ENCODE results near the gene KIF3A. TPM values are rescaled to one million over a fixed set of nuclear protein-coding genes. Genes with fewer than 3 reads are reported as not detected.
A peak's percentile ranks its signal among the peaks of the same experiment; 100 is the strongest.

The KIF3A gene
- total RNA-seq, 4 donors from 2014 or later, result 2.2 to 7.6 (median 4.6) TPM

DNA sequence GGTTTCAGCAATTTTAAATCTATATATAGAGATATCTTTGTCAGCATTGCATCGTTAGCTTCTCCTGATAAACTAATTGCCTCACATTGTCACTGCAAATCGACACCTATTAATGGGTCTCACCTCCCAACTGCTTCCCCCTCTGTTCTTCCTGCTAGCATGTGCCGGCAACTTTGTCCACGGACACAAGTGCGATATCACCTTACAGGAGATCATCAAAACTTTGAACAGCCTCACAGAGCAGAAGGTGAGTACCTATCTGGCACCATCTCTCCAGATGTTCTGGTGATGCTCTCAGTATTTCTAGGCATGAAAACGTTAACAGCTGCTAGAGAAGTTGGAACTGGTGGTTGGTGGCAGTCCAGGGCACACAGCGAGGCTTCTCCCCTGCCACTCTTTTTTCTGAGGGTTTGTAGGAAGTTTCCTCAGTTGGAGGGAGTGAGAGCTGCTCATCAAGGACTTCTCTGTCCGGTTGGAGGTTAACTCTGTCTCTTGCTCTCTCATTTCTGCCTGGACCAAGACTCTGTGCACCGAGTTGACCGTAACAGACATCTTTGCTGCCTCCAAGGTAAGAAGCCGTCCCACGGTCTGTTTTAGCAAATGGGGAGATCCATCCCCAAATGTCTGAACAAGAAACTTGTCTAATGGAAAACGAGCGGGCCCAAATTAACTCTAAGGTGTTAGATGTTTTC is 63.3 kb downstream of the KIF3A start, which contains the start of gene IL4:
TSS of gene IL4 (plus strand) at position 51 of the 692 bp plus-strand sequence. CDS start at position 113, 62 bp downstream.
- WGBS, 2 donors, result 82 to 85% methylated on average over 10 to 12 of the region's 14 CpGs
- Histone ChIP-seq H3K4me3 (no peak within 1 kb of the TSS), H3K36me3 (no peaks in the 10 kb centered on the region), H3K9me3 (no peaks in the 10 kb centered on the region), H3K27ac (peak within 1 kb of the TSS in 2 of 4 donors; percentile 51 to 58), H3K27me3 (no peaks in the 10 kb centered on the region), H3K4me1 (peaks cover 0 to 22% (median 8%) of the 10 kb centered on the region in 3 donors)
- DNase-seq, result no peak
- intact Hi-C loops (cut with DNase I), result no loop called here
- TF ChIP-seq, protein P1, sequence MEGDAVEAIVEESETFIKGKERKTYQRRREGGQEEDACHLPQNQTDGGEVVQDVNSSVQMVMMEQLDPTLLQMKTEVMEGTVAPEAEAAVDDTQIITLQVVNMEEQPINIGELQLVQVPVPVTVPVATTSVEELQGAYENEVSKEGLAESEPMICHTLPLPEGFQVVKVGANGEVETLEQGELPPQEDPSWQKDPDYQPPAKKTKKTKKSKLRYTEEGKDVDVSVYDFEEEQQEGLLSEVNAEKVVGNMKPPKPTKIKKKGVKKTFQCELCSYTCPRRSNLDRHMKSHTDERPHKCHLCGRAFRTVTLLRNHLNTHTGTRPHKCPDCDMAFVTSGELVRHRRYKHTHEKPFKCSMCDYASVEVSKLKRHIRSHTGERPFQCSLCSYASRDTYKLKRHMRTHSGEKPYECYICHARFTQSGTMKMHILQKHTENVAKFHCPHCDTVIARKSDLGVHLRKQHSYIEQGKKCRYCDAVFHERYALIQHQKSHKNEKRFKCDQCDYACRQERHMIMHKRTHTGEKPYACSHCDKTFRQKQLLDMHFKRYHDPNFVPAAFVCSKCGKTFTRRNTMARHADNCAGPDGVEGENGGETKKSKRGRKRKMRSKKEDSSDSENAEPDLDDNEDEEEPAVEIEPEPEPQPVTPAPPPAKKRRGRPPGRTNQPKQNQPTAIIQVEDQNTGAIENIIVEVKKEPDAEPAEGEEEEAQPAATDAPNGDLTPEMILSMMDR (IDR thresholded peaks at IDR 0.05), result no peak
- no peak for TF ChIP-seq POLR2A (IDR thresholded peaks at IDR 0.05)

GRCh38 chr5:132673488-132673887 is 63.9 kb downstream of the KIF3A start:
- Histone ChIP-seq H3K9me3 (no peaks in the 10 kb centered on the region), H3K27me3 (no peaks in the 10 kb centered on the region), H3K4me3 (no peak overlapping the region), H3K27ac (no peak overlapping the region), H3K4me1 (peaks cover 0 to 22% (median 8%) of the 10 kb centered on the region in 3 donors), H3K36me3 (no peaks in the 10 kb centered on the region)
- WGBS, 2 donors, result 86 to 94% methylated on average over 1 of the region's 1 CpG
- DNase-seq, result no peak
- no peak for TF ChIP-seq POLR2A (IDR thresholded peaks at IDR 0.05)
- TF ChIP-seq, protein P1 (IDR thresholded peaks at IDR 0.05), result no peak
- intact Hi-C loops (cut with DNase I), result no loop called here

DNA sequence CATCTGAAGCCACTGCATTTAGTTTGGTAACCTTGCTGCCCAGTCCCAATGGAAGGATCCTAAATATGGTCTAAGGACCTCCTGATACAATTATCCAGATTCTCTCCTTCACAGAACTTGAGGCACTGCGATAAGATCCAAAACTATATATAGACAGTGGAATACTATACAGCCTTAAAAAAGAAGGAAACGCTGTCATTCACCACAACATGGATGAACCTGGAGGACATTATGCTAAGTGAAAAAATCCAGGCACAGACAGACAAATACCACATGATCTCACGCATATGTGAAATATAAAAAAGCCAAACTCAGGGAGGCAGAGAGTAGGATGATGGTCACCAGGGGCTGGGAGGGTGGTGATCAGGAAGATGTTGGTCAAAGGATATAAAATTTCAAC is 66.3 kb downstream of the KIF3A start:
- TF ChIP-seq, protein P1 (IDR thresholded peaks at IDR 0.05), result no peak
- no peak for TF ChIP-seq POLR2A (IDR thresholded peaks at IDR 0.05)
- 85 to 100% methylated on average over 3 of the region's 3 CpGs for WGBS, 2 donors
- Histone ChIP-seq H3K4me3 (no peak overlapping the region), H3K27ac (no peak overlapping the region), H3K36me3 (no peaks in the 10 kb centered on the region), H3K27me3 (peaks cover 0 to 6% (median 0%) of the 10 kb centered on the region in 4 donors), H3K4me1 (peaks cover 0 to 13% (median 5%) of the 10 kb centered on the region in 3 donors), H3K9me3 (no peaks in the 10 kb centered on the region)
- intact Hi-C loops (cut with DNase I), result no loop called here
- no peak for DNase-seq

DNA sequence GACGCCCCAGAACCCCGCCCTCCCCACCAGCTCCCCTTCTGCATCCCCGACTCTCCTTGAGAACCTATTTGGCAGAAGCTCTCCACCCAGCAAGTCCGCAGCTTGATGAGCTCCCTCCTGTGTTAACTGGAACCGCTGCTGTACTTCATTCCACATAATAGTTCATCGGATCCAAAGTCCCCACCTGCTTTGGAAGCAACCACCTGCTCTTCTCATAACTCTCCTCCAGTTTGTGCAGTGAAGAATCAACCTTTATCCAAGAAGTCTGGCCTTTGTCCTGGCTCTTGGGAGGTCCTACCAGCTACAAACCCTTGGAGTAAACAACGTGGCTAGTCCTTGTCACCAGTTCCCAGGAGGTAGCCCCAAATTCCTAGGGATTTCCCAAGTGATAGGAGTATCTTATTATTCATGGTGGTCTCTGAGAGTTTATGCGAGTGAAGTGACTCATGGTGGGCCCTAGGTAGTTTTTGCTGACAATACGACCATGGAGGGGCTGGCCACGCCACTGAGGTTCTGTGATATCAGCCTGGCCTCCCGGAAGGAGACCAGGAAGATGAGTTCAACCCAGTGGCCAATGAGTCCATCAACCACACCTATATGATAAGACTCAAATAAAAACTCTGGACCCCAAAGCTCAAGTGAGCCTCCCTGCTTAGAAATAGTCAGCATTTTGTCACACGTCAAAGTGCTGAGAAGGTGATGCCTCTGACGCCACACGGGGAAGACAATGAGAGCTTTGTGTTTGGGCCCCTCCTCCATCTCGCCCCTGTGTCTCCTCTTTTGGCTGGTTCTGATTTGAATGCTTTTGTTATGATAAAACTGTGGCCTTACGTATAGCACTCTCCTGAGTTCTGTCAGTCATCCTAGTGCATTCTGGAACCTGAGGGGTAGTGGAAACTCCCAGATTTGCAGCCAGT is 67.1 kb downstream of the KIF3A start:
- WGBS, 2 donors, result 80 to 87% methylated on average over 13 to 16 of the region's 16 CpGs
- intact Hi-C loops (cut with DNase I), result no loop called here
- TF ChIP-seq, protein P1 (IDR thresholded peaks at IDR 0.05), result no peak
- TF ChIP-seq POLR2A (IDR thresholded peaks at IDR 0.05), result no peak
- peaks cover 0 to 6% (median 0%) of the 10 kb centered on the region in 4 donors for H3K27me3 ChIP-seq
- no peaks in the 10 kb centered on the region for H3K9me3 ChIP-seq
- H3K4me3 ChIP-seq, result no peak overlapping the region
- H3K36me3 ChIP-seq, result no peaks in the 10 kb centered on the region
- H3K4me1 ChIP-seq, result peaks cover 0 to 13% (median 5%) of the 10 kb centered on the region in 3 donors
- DNase-seq, result no peak
- no peak overlapping the region for H3K27ac ChIP-seq

DNA sequence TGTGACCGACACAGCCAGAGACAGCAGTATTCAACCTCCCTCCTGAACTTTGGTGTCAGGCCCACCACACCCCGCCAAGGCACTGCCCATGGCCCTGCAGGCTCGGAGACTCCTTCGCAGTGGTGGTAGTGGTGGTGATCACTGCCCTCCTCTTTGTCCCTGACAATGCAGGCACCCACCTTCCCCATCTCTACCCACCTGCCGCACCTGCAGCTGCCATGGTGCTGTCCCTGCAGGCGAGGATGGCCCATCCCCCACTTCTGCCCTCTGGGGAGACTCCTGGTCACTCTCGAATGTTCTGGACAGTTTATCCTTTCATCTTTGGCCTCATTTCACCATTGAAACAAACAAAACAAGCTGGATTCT is 67.9 kb downstream of the KIF3A start:
- TF ChIP-seq POLR2A (IDR thresholded peaks at IDR 0.05), result no peak
- TF ChIP-seq, protein P1 (IDR thresholded peaks at IDR 0.05), result no peak
- H3K4me1 ChIP-seq, result peaks cover 0 to 6% (median 3%) of the 10 kb centered on the region in 3 donors
- no peaks in the 10 kb centered on the region for H3K36me3 ChIP-seq
- DNase-seq, result no peak
- WGBS, 2 donors, result 58 to 77% methylated on average over 2 to 6 of the region's 7 CpGs
- no peak overlapping the region for H3K27ac ChIP-seq
- H3K9me3 ChIP-seq, result no peaks in the 10 kb centered on the region
- peaks cover 0 to 6% (median 0%) of the 10 kb centered on the region in 4 donors for H3K27me3 ChIP-seq
- H3K4me3 ChIP-seq, result no peak overlapping the region
- intact Hi-C loops (cut with DNase I), result no loop called here

Measured in esophagus squamous epithelium (tissue), 5 donors.